SU-DHL-6 (cell line): ENCODE measurements around the gene ALCAM.

ENCODE experiments used
- CTCF ChIP-seq: fragments of 200-600 bp; sonication (generic); IDR thresholded peaks from one replicate; pipeline ENCODE4 v1.5.1; 2017; ENCODE audit warnings: antibody characterized with exemption, mild to moderate bottlenecking, low read length, moderate library complexity; ENCODE audit not compliant: insufficient read depth, poor library complexity, severe bottlenecking
- EZH2phosphoT487 ChIP-seq: fragments of 200-600 bp; sonication (generic), shearing (Covaris generic); conservative IDR thresholded peaks from 2 replicates; pipeline ENCODE4 v1.6.1; 2018; ENCODE audit warnings: mild to moderate bottlenecking, antibody characterized with exemption, low read length, moderate library complexity, mixed read lengths

GRCh38 chr3:105584003-105584790, 217.5 kb downstream of the ALCAM start:
- no peak for TF ChIP-seq CTCF
- no peak for TF ChIP-seq EZH2phosphoT487
